HepG2 (cell line): ENCODE data around the gene LSMEM2. TPM values are rescaled to one million over a fixed set of nuclear protein-coding genes. Genes with fewer than 3 reads are reported as not detected.
A peak's percentile ranks its signal among the peaks of the same experiment; 100 is the strongest.

Experiments
- AKAP8 ChIP-seq: sonication (generic); formaldehyde crosslinking; IDR thresholded peaks from 2 replicates; pipeline ENCODE4 v1.5.1; 2020; ENCODE audit warnings: mild to moderate bottlenecking, missing genetic modification reagents
- BATF2 ChIP-seq: sonication (generic); formaldehyde crosslinking; IDR thresholded peaks from 2 replicates; pipeline ENCODE4 v1.8.0; 2022; ENCODE audit warnings: mild to moderate bottlenecking, missing genetic modification reagents, moderate library complexity
- FOXP4 ChIP-seq: sonication (generic); formaldehyde crosslinking; IDR thresholded peaks from 2 replicates; pipeline ENCODE4 v1.4.0; 2020; ENCODE audit warnings: missing genetic modification reagents
- JUN ChIP-seq: sonication (generic); formaldehyde crosslinking; IDR thresholded peaks from 2 replicates; pipeline ENCODE4 v1.4.0; 2020; ENCODE audit warnings: mild to moderate bottlenecking, missing genetic modification reagents
- MXD1 ChIP-seq: sonication (generic); formaldehyde crosslinking; IDR thresholded peaks from 2 replicates; pipeline ENCODE4 v1.4.0; 2020; ENCODE audit warnings: mild to moderate bottlenecking, missing genetic modification reagents
- NFE2 ChIP-seq: sonication (generic); formaldehyde crosslinking; IDR thresholded peaks from 2 replicates; pipeline ENCODE4 v1.4.0; 2020; ENCODE audit warnings: missing genetic modification reagents
- NFYB ChIP-seq: sonication (generic); formaldehyde crosslinking; IDR thresholded peaks from 2 replicates; pipeline ENCODE4 v1.4.0; 2020; ENCODE audit warnings: missing genetic modification reagents
- PHF8 ChIP-seq: sonication (generic); formaldehyde crosslinking; IDR thresholded peaks from 2 replicates; pipeline ENCODE4 v1.5.0; 2020; ENCODE audit warnings: missing genetic modification reagents
- RAD51 ChIP-seq: fragments of 450-650 bp; IDR thresholded peaks from 2 replicates; pipeline ENCODE4 v1.6.1; 2016; ENCODE audit warnings: borderline replicate concordance
- RARA ChIP-seq: IDR thresholded peaks from 2 replicates; pipeline ENCODE4 v1.6.1; 2016; ENCODE audit warnings: missing genetic modification reagents, missing compliant biosample characterization
- RBAK ChIP-seq: sonication (generic); formaldehyde crosslinking; IDR thresholded peaks from 2 replicates; pipeline ENCODE4 v1.5.1; 2020; ENCODE audit warnings: mild to moderate bottlenecking, missing genetic modification reagents
- RXRA ChIP-seq: sonication (generic); formaldehyde crosslinking; IDR thresholded peaks from 2 replicates; pipeline ENCODE4 v1.5.1; 2020; ENCODE audit warnings: missing genetic modification reagents
- TBX2 ChIP-seq: sonication (generic); formaldehyde crosslinking; IDR thresholded peaks from 2 replicates; pipeline ENCODE4 v1.5.0; 2020; ENCODE audit warnings: missing genetic modification reagents, mild to moderate bottlenecking, borderline replicate concordance
- UBTF ChIP-seq: sonication (generic); formaldehyde crosslinking; IDR thresholded peaks from 2 replicates; pipeline ENCODE4 v1.4.0; 2020; ENCODE audit warnings: mild to moderate bottlenecking, missing genetic modification reagents
- ZBTB4 ChIP-seq: sonication (generic); formaldehyde crosslinking; IDR thresholded peaks from 2 replicates; pipeline ENCODE4 v1.4.0; 2020; ENCODE audit warnings: missing genetic modification reagents, mild to moderate bottlenecking, borderline replicate concordance
- ZKSCAN1 ChIP-seq: fragments of 150-350 bp; IDR thresholded peaks from 2 replicates; pipeline ENCODE4 v1.6.1; 2014; ENCODE audit warnings: low read length
- ZKSCAN5 ChIP-seq: sonication (generic); formaldehyde crosslinking; IDR thresholded peaks from 2 replicates; pipeline ENCODE4 v1.5.1; 2020; ENCODE audit warnings: mild to moderate bottlenecking, missing genetic modification reagents
- ZMYM2 ChIP-seq: sonication (generic); formaldehyde crosslinking; IDR thresholded peaks from 2 replicates; pipeline ENCODE4 v1.8.0; 2022; ENCODE audit warnings: mild to moderate bottlenecking, missing genetic modification reagents
- ZNF264 ChIP-seq: sonication (generic); formaldehyde crosslinking; IDR thresholded peaks from 2 replicates; pipeline ENCODE4 v1.4.0; 2020; ENCODE audit warnings: missing genetic modification reagents
- ZNF333 ChIP-seq: sonication (generic); formaldehyde crosslinking; IDR thresholded peaks from 2 replicates; pipeline ENCODE4 v1.4.0; 2020; ENCODE audit warnings: mild to moderate bottlenecking, missing genetic modification reagents, borderline replicate concordance
- polyA plus RNA-seq, 8 experiments: library from polyadenylated mRNA; depleted of rRNA in 3 of 8; stranded (reverse) in 7 of 8; unstranded in 1 of 8; fragments of >200 nt; fragmentation: Illumina TruSeq in 4 of 8; extraction: Trizol in 4 of 8; gene quantifications; 2 replicates each; pipeline versions ENCODE4 v1.2.1 to v1.2.3, GENCODE V29; 2011 to 2016; ENCODE audit warnings: low read depth in 4 of 8, missing spikeins in 1 of 8, mixed read lengths in 1 of 8; ENCODE audit not compliant: insufficient read depth in 1 of 8
- total RNA-seq, 5 experiments: library from RNA; depleted of rRNA; stranded (reverse); fragments of >200 nt; fragmentation: Illumina TruSeq; extraction: Trizol; gene quantifications; 2 replicates each; pipeline ENCODE4 v1.2.3, GENCODE V29; 2016; ENCODE audit warnings: low read depth in 1 of 5

Gene LSMEM2
- total and polyA plus RNA-seq, 2 of the 13 experiments (the other 11 are each of a cell fraction or from before 2014, with no cell fraction given): 0.07 to 0.41 TPM

GRCh38 chr3:50302095-50303012 is 23.5 kb downstream of the LSMEM2 start (continued):
- TF ChIP-seq TBX2: peak; percentile 1; the same call in 1 of the 2 replicates
- TF ChIP-seq FOXP4 (CRISPR knock-in tag): 0 out of 2 replicates have a peak, but pooled peaks have one; percentile 12
- no peak for TF ChIP-seq RBAK (CRISPR knock-in tag)
- TF ChIP-seq NFE2 (CRISPR knock-in tag): no peak
- TF ChIP-seq ZMYM2: no peak
- TF ChIP-seq RXRA (CRISPR knock-in tag): peak; percentile 8; the same call in 1 of the 2 replicates
- TF ChIP-seq ZBTB4 (CRISPR knock-in tag): 0 out of 2 replicates have a peak, but pooled peaks have one; percentile 1
- peak; percentile 18; the same call in 1 of the 2 replicates for TF ChIP-seq AKAP8 (CRISPR knock-in tag)
- TF ChIP-seq ZNF333: 0 out of 2 replicates have a peak, but pooled peaks have one; percentile 9
- no peak for TF ChIP-seq ZKSCAN1
- 0 out of 2 replicates have a peak, but pooled peaks have one; percentile 25 for TF ChIP-seq BATF2
- TF ChIP-seq PHF8 (CRISPR knock-in tag): 0 out of 2 replicates have a peak, but pooled peaks have one; percentile 15
- TF ChIP-seq JUN: no peak
- peak; percentile 43; the same call in 1 of the 2 replicates for TF ChIP-seq MXD1 (CRISPR knock-in tag)
- TF ChIP-seq ZNF264 (CRISPR knock-in tag): peak; percentile 48; the same call in 1 of the 2 replicates
- TF ChIP-seq ZKSCAN5 (CRISPR knock-in tag): 0 out of 2 replicates have a peak, but pooled peaks have one; percentile 52
- no peak for TF ChIP-seq RARA (CRISPR knock-in tag)
- TF ChIP-seq UBTF: no peak
- no peak for TF ChIP-seq RAD51
- TF ChIP-seq NFYB: peak; percentile 38; the same call in 1 of the 2 replicates
